GM12878 (cell line): ENCODE measurements around the gene CCDC110. TPM values are rescaled to one million over a fixed set of nuclear protein-coding genes. Genes with fewer than 3 reads are reported as not detected.

Experiments
- BACH1 ChIP-seq: fragments of 450-650 bp; IDR thresholded peaks from 2 replicates; pipeline ENCODE4 v1.6.1; 2017; ENCODE audit warnings: mild to moderate bottlenecking, borderline replicate concordance
- BCLAF1 ChIP-seq: fragments of 450-650 bp; IDR thresholded peaks from 2 replicates; pipeline ENCODE4 v1.6.1; 2017; ENCODE audit warnings: antibody characterized with exemption, mild to moderate bottlenecking, moderate library complexity
- BHLHE40 ChIP-seq, 2 experiments: fragments of 450-650 bp in 1 of 2; IDR thresholded peaks; 2 replicates each; pipeline ENCODE4 v1.6.1; 2011 to 2017; ENCODE audit warnings: low read depth in 2 of 2, borderline replicate concordance in 1 of 2, improper control_type of control experiment in 1 of 2, low read length in 1 of 2, mild to moderate bottlenecking in 1 of 2
- CHD4 ChIP-seq: fragments of 200-600 bp; sonication (generic); IDR thresholded peaks from 2 replicates; pipeline ENCODE4 v1.6.1; 2016; ENCODE audit warnings: mild to moderate bottlenecking
- DPF2 ChIP-seq: fragments of 450-650 bp; IDR thresholded peaks from 2 replicates; pipeline ENCODE4 v1.6.1; 2017; ENCODE audit warnings: mild to moderate bottlenecking
- ESRRA ChIP-seq: IDR thresholded peaks from 2 replicates; pipeline ENCODE4 v1.6.1; 2012; ENCODE audit warnings: mild to moderate bottlenecking, low read length, improper control_type of control experiment
- GABPA ChIP-seq: IDR thresholded peaks from 2 replicates; pipeline ENCODE4 v1.6.1; 2014; ENCODE audit warnings: antibody characterized with exemption, low read depth, mild to moderate bottlenecking, inconsistent platforms
- HCFC1 ChIP-seq: fragments of 150-350 bp; IDR thresholded peaks from 2 replicates; pipeline ENCODE4 v1.6.1; 2014; ENCODE audit warnings: low read length
- KLF5 ChIP-seq: fragments of 450-650 bp; IDR thresholded peaks from 2 replicates; pipeline ENCODE4 v1.6.1; 2014; ENCODE audit warnings: mild to moderate bottlenecking; ENCODE audit not compliant: partially characterized antibody
- PKNOX1 ChIP-seq: fragments of 450-650 bp; IDR thresholded peaks from 2 replicates; pipeline ENCODE4 v1.6.1; 2016; ENCODE audit warnings: mild to moderate bottlenecking
- RAD51 ChIP-seq: fragments of 450-650 bp; IDR thresholded peaks from 2 replicates; pipeline ENCODE4 v1.6.1; 2016; ENCODE audit warnings: moderate library complexity, mild to moderate bottlenecking, inconsistent platforms
- TCF3 ChIP-seq: IDR thresholded peaks from 2 replicates; pipeline ENCODE4 v1.6.1; 2012; ENCODE audit warnings: low read depth, mild to moderate bottlenecking, low read length, borderline replicate concordance; ENCODE audit not compliant: insufficient read depth
- TCF7 ChIP-seq: IDR thresholded peaks from 2 replicates; pipeline ENCODE4 v1.6.1; 2014; ENCODE audit warnings: antibody characterized with exemption, borderline replicate concordance
- polyA plus RNA-seq, 11 experiments: library from polyadenylated mRNA; depleted of rRNA in 4 of 11; unstranded in 6 of 11; stranded (reverse) in 5 of 11; fragments of >200 nt; fragmentation: Nextera tagmentation in 4 of 11; fragmentation: Illumina TruSeq in 1 of 11; extraction: Ambion mirVana in 4 of 11; extraction: Trizol in 1 of 11; gene quantifications; 1 replicate in 1 of 11; 2 replicates in 10 of 11; pipeline versions ENCODE4 v1.2.1 to v1.2.3, GENCODE V29; 2011 to 2016; ENCODE audit warnings: inconsistent platforms in 2 of 11, missing spikeins in 2 of 11, low read depth in 1 of 11
- total RNA-seq, 4 experiments: library from RNA; depleted of rRNA in 3 of 4; stranded (reverse); fragments of >200 nt in 3 of 4; fragmentation: Illumina TruSeq in 1 of 4; extraction: Trizol in 1 of 4; gene quantifications; 2 replicates each; pipeline versions ENCODE4 v1.2.1 to v1.2.3, GENCODE V29; 2013 to 2021
- TF ChIP-seq, protein P1 (sequence below): fragments of 450-650 bp; IDR thresholded peaks from 2 replicates; pipeline ENCODE4 v1.6.1; 2017; ENCODE audit warnings: mild to moderate bottlenecking, low read depth, inconsistent platforms; ENCODE audit not compliant: poor library complexity, severe bottlenecking
- TF ChIP-seq, protein P2 (sequence below): IDR thresholded peaks from 2 replicates; pipeline ENCODE4 v1.6.1; 2012; ENCODE audit warnings: low read depth, low read length, improper control_type of control experiment
- TF ChIP-seq, protein P3 (sequence below): fragments of 450-650 bp; conservative IDR thresholded peaks from 2 replicates; pipeline ENCODE4 v1.6.1; 2017; ENCODE audit warnings: mild to moderate bottlenecking, moderate library complexity
- TF ChIP-seq, protein P4 (sequence below): fragments of 450-650 bp; IDR thresholded peaks from 2 replicates; pipeline ENCODE4 v1.6.1; 2017; ENCODE audit warnings: low read depth, mild to moderate bottlenecking, moderate library complexity

CCDC110 gene
- total and polyA plus RNA-seq, 10 of the 15 experiments (the other 5 are each of a cell fraction or from before 2014, with no cell fraction given), result 0.85 to 3.1 (median 2.1) TPM; not detected in 1

GRCh38 chr4:185471235-185472102 is at the start of gene CCDC110 (continued):
- TF ChIP-seq, protein P1, sequence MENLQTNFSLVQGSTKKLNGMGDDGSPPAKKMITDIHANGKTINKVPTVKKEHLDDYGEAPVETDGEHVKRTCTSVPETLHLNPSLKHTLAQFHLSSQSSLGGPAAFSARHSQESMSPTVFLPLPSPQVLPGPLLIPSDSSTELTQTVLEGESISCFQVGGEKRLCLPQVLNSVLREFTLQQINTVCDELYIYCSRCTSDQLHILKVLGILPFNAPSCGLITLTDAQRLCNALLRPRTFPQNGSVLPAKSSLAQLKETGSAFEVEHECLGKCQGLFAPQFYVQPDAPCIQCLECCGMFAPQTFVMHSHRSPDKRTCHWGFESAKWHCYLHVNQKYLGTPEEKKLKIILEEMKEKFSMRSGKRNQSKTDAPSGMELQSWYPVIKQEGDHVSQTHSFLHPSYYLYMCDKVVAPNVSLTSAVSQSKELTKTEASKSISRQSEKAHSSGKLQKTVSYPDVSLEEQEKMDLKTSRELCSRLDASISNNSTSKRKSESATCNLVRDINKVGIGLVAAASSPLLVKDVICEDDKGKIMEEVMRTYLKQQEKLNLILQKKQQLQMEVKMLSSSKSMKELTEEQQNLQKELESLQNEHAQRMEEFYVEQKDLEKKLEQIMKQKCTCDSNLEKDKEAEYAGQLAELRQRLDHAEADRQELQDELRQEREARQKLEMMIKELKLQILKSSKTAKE, result no peak
- TF ChIP-seq, protein P2, sequence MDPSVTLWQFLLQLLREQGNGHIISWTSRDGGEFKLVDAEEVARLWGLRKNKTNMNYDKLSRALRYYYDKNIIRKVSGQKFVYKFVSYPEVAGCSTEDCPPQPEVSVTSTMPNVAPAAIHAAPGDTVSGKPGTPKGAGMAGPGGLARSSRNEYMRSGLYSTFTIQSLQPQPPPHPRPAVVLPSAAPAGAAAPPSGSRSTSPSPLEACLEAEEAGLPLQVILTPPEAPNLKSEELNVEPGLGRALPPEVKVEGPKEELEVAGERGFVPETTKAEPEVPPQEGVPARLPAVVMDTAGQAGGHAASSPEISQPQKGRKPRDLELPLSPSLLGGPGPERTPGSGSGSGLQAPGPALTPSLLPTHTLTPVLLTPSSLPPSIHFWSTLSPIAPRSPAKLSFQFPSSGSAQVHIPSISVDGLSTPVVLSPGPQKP, result no peak
- TF ChIP-seq KLF5, result peak; percentile 44
- no peak for TF ChIP-seq TCF7
- no peak for TF ChIP-seq BCLAF1
- no peak for TF ChIP-seq GABPA
- TF ChIP-seq TCF3, result 0 out of 2 replicates have a peak, but pooled peaks have one; percentile 35
- TF ChIP-seq BACH1, result 0 out of 2 replicates have a peak, but pooled peaks have one; percentile 14
- TF ChIP-seq RAD51, result no peak
- peak; percentile 34 to 56; a peak in 2 of 4 replicates for TF ChIP-seq BHLHE40 (IDR thresholded peaks at IDR 0.05; ENCODE audit: borderline replicate concordance in 1 of 2, low read depth in 2 of 2, low read length in 1 of 2)
- TF ChIP-seq, protein P3, sequence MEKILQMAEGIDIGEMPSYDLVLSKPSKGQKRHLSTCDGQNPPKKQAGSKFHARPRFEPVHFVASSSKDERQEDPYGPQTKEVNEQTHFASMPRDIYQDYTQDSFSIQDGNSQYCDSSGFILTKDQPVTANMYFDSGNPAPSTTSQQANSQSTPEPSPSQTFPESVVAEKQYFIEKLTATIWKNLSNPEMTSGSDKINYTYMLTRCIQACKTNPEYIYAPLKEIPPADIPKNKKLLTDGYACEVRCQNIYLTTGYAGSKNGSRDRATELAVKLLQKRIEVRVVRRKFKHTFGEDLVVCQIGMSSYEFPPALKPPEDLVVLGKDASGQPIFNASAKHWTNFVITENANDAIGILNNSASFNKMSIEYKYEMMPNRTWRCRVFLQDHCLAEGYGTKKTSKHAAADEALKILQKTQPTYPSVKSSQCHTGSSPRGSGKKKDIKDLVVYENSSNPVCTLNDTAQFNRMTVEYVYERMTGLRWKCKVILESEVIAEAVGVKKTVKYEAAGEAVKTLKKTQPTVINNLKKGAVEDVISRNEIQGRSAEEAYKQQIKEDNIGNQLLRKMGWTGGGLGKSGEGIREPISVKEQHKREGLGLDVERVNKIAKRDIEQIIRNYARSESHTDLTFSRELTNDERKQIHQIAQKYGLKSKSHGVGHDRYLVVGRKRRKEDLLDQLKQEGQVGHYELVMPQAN, result 0 out of 2 replicates have a peak, but pooled peaks have one; percentile 51
- no peak for TF ChIP-seq CHD4
- no peak for TF ChIP-seq PKNOX1
- no peak for TF ChIP-seq HCFC1
- TF ChIP-seq, protein P4, sequence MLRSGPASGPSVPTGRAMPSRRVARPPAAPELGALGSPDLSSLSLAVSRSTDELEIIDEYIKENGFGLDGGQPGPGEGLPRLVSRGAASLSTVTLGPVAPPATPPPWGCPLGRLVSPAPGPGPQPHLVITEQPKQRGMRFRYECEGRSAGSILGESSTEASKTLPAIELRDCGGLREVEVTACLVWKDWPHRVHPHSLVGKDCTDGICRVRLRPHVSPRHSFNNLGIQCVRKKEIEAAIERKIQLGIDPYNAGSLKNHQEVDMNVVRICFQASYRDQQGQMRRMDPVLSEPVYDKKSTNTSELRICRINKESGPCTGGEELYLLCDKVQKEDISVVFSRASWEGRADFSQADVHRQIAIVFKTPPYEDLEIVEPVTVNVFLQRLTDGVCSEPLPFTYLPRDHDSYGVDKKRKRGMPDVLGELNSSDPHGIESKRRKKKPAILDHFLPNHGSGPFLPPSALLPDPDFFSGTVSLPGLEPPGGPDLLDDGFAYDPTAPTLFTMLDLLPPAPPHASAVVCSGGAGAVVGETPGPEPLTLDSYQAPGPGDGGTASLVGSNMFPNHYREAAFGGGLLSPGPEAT, result no peak
- TF ChIP-seq ESRRA, result no peak
- TF ChIP-seq DPF2, result peak; percentile 75; the same call in 1 of the 2 replicates
